GM12892 (cell line): Measurements from ENCODE around the gene EFHD2.

Experiments used
- POLR2A ChIP-seq: IDR thresholded peaks from 2 replicates; pipeline ENCODE4 v1.6.1; 2011; ENCODE audit warnings: low read depth, low read length, control low read depth
- TAF1 ChIP-seq: IDR thresholded peaks from 2 replicates; pipeline ENCODE4 v1.6.1; 2011; ENCODE audit warnings: low read depth, mild to moderate bottlenecking, control low read depth, low read length, borderline replicate concordance

DNA sequence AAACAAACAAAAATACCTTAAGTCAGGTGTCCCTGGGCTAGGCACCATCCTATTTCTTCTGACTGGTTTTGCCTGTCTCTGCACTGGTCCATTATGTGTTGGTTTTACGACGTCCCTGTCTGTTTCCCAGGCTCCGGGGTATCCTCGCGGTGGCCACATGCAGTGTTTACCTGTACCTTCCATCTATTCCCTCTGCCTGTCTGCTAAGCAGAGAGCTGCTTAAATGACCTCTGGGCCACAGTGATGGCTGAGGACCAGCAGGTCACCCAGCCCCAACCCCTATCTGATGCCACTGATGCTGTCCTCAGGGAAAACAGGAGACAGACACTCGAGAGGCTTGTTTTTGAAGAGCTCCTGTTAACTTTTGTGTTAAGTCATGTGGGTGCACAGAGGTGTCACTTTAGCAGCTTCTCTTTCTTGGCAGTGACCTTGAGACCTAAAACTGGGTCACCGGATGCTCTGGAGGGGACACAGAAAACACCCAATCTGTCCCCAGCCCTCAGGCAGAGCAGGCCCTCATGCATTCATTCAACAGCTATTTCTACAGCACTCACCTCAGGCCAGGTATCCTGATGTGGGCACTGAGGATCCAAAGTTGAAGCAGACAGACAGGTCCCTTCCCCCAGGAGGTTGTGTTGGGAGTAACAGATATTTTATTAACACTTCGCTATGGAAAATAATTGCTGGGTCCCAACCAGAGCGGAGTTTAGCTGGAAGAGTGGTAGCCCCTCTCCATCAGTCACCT is 4.4 kb upstream of the EFHD2 start:
- TF ChIP-seq TAF1 (no peak), POLR2A (no peak)
